Posterior cingulate gyrus (tissue), 11 donors: ENCODE results near the gene LRRC36.
A peak's percentile ranks its signal among the peaks of the same experiment; 100 is the strongest.

ENCODE experiments used
- DNase-seq, 10 donors: peaks; one replicate each; pipeline versions ENCODE4 v3.0.0 to v3.0.0-alpha.2; 2020 to 2021; ENCODE audit warnings: mixed read lengths in 3 of 10
- intact Hi-C: fragments of 100-400 bp; cut with DNase I; formaldehyde crosslinking; loops from one replicate; pipeline ENCODE4 v1.15.1; 2023

LRRC36 gene

GRCh38 chr16:67415872-67416793, 89.5 kb downstream of the LRRC36 start, which contains the start of gene ZDHHC1:
Gene ZDHHC1, minus strand, starts transcription at chr16:67416477. Its CDS starts 8,702 bp downstream, at chr16:67407775.
- peak; percentile 67 to 96 (median 76) for DNase-seq
- intact Hi-C loops = loop anchor here (5.0 to 10.0 kb wide), 2 partner anchors 44 to 49 kb away; no protein-coding TSS in a partner anchor

- DNase-seq = peak in 1 of 10 donors; percentile 44
- intact Hi-C loops = loop anchor here (5.0 to 10.0 kb wide), 2 partner anchors 45 to 47 kb away; no protein-coding TSS in a partner anchor
Measured at GRCh38 chr16:67417333-67418061, 90.9 kb downstream of the LRRC36 start.

DNA sequence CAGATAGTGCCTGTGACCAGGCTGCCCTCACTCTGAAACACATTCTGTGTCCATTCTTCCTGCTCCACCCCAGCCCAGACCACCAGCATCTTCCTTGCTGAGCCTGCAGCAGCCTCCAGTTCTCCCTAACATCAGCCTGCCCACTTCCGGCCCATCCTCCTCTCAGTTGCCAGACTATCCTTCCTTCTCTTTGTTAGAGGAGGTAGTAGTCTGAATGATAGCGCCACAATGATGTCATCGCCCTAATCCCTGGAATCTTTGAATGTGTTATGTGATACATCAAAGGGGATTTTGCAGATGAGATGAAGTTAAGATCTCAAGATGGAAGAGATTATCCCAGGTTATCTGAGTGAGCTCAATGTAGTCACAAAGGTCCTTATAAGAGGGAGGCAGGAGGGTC, 92.9 kb downstream of the LRRC36 start:
- intact Hi-C loops = loop anchor here (5.0 to 10.0 kb wide), 2 partner anchors 45 to 47 kb away; no protein-coding TSS in a partner anchor
- peak in 1 of 10 donors; percentile 20 for DNase-seq

DNA sequence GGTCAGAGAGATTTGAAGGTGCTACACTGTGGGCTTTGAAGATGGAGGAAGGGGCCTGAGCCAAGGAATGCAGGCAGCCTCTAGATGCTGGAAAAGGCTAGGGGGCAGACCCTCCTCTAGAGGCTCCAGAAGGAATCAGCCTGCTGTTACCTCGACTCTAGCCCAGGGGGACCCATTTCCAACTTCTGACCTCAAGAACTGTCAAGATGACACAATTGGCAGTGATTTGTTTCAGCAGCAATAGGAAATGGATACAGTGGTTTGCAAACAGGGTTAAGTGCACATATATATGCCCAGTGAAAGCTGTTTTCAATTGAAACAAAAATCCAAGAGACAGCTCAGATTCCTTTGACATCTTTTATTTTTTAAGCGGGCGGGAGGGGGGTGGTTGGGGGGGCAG, 93.3 kb downstream of the LRRC36 start:
- intact Hi-C loops = loop anchor here (5.0 to 10.0 kb wide), 2 partner anchors 45 to 48 kb away; no protein-coding TSS in a partner anchor
- no peak for DNase-seq

DNA sequence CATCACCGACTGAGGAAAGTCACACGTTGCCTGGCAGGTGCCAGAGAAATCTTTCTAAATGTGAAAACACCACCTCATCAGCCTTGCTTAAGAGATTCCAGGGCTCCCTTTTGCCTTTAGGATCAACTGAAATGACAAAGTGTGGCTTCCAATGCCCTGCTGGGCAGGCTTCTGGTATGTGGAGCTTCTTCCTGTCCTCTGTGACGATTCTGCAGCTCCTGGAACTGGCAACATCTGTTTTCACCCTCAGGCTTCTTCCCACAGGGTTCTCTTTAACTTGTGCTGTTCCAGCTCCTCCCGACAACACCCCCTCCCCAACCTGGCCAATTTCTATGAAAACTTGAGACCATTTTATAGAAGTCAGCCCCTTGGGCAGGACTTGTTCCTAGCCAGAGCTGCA, 94.4 kb downstream of the LRRC36 start:
- DNase-seq = no peak
- intact Hi-C loops = no loop called here

DNA sequence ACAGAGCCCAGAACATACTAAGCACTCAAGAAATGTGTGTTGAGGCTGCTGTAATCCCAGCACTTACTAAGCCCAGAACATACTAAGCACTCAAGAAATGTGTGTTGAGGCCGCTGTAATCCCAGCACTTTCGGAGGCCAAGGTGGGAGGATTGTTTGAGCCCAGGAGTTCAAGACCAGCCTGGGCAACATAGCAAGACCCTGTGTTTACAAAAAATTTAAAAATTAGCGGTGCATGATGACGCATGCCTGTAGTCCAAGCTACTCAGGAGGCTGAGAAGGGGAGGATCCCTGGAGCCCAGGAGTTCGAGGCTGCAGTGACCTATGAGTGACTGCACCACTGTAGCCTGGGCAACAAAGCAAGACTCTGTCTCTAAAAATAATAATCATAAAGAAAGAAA, 96.4 kb downstream of the LRRC36 start:
- no peak for DNase-seq
- intact Hi-C loops = no loop called here

GRCh38 chr16:67423611-67424260, 97.1 kb downstream of the LRRC36 start:
- intact Hi-C loops = no loop called here
- DNase-seq = peak in 2 of 10 donors; percentile 21 to 43

DNA sequence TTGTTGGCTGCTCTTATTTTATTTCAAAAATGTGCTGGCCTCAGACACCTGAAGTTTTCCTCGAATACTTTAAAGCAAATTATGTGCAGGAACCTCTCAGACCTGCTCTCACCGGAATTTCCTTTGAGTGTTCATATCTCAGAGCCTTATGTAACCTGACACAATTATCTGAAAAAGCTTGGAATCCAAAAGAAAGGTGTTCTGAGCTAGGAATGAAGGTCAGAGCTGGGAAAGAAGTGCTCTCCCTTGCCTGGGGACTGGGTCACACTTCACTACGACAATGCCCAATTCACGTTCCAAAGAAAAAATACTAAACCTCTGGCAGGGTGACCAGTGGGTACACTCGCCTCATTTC, 97.6 kb downstream of the LRRC36 start:
- DNase-seq = no peak
- intact Hi-C loops = no loop called here

DNA sequence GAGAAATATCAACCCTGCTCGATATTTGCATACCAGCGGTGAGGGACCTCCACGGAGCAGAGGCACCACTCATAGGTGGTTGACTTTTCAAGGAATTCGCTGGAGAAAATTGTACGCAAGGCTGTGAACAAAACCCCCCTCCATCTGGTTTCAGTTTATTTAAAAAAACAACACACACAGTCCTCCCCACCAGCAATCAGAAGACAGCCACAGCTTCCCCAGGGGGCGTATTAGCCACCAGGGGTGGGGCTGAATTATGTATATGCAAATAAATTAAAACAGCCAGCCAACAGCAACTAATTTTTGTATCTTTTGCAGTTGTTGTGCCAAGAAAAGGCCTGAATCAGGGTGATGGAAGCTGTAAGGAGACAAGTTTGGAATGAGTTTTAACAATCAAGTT, 98.4 kb downstream of the LRRC36 start:
- no peak for DNase-seq
- intact Hi-C loops = no loop called here

- intact Hi-C loops = no loop called here
- no peak for DNase-seq
Measured at GRCh38 chr16:67425580-67425979, 99.0 kb downstream of the LRRC36 start.

- no peak for DNase-seq
- intact Hi-C loops = no loop called here
Measured at GRCh38 chr16:67426022-67426421, 99.4 kb downstream of the LRRC36 start.

DNA sequence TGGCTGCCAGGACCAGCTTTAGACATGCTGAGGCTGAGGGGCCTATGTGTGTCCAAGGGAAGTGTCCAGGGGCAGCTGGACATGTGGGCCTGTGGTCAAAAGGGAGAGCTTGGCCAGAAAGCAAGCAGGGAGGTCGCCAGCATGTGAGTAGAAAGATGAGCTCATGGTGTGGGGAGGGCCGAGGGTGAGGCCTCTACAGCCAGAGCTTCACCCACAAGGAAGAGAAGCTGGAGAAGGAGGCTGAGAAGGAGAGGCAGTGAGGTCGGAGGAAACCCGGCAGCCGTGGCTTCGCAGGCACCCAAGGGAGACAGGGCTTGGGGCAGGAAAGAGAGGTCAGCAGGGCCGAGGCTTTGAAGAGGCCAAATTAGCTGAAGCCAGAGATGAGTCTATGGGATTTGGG, 100.3 kb downstream of the LRRC36 start:
- no peak for DNase-seq
- intact Hi-C loops = no loop called here

DNA sequence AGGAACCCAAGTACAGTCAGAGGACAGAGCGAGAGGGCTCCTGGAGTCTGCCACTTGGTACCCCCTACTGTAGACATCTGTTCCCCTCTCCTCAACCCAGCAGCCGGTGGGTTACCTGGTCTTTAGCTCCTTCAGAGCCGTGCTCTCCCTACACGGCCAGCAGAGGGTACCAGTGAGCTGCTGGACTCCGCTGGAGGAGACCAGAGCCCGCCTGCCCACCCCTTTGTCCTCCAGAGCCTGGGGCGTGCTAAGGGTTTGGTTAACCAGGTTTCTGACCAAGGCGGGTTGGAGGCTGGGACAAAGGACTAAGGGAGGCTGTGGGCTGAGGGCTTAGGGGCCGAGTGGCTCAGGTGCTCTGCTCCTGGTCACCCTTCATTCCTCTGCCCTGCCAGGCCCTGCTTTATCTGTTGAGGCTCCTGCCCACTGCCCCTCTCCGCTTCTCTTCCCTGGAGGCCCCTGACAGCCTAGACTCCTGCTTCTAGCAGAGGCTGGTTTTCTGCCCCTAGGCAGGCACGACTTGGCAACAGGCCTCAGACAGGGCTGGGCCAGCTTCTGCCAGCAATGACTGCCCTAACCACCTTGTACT, 101.6 kb downstream of the LRRC36 start:
- intact Hi-C loops = no loop called here
- peak in 8 of 10 donors; percentile 41 to 93 (median 62) for DNase-seq

DNA sequence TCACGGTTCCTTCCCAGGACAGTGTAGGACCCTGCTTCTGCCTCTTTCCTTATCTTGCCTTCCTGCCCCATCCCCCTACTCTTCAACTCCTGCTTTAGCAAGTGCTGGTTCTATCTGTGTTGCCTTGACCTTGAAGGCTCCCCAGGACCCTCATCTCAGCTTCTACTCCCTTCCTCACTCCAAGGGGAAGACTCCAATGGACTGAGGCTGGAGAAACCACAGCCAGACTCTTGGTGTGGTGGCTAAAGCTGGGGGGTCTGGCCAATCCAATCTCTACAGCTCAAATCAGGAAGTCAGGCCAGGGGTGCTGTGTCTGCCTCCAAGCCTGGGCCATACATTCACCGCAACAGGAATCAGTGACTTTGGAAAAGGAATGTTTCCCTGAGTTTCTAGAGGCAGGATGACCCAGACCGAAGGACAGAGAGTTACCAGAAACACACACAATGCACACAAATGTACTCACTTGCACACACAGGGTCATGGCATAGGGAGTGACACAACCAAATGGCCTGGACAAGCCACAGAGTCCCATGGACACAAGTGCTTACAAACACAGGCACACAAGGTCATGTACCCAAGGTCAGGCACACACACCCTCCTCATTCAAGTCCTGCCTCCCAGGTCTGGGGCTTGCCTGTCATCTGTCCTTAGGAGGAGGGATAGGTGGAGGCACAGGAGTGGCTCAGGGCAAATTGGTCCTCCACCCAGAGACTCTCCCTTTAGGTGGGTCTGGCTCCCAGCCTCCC, 102.6 kb downstream of the LRRC36 start:
- DNase-seq = no peak
- intact Hi-C loops = no loop called here

- intact Hi-C loops = loop anchor here (5.0 kb wide), 1 partner anchor 37 kb away; no protein-coding TSS in a partner anchor
Measured at GRCh38 chr16:67429799-67430503, 103.3 kb downstream of the LRRC36 start.

GRCh38 chr16:67430504-67430976, 103.9 kb downstream of the LRRC36 start:
- intact Hi-C loops = loop anchor here (5.0 kb wide), 1 partner anchor 37 kb away; no protein-coding TSS in a partner anchor
- peak in 2 of 10 donors; percentile 78 to 87 for DNase-seq

More at GRCh38 chr16:67429799-67430503, 103.3 kb downstream of the LRRC36 start:
- peak in 1 of 10 donors; percentile 67 for DNase-seq

GRCh38 chr16:67430977-67431774, 104.6 kb downstream of the LRRC36 start, which contains the start of gene HSD11B2:
Gene HSD11B2, plus strand, starts transcription at chr16:67431121. Its CDS starts 128 bp downstream, at chr16:67431249.
- intact Hi-C loops = loop anchor here (5.0 kb wide), 1 partner anchor 36 kb away; no protein-coding TSS in a partner anchor
- DNase-seq = peak in 8 of 10 donors; percentile 24 to 93 (median 44)
